HG03460 (cell line): Measurements from ENCODE around the gene NEO1.
A peak's percentile ranks its signal among the peaks of the same experiment; 100 is the strongest.

Experiments
- ATAC-seq: cut with Tn5 transposase; IDR thresholded peaks from one replicate; pipeline ENCODE4 v1.9.1; 2021; ENCODE audit not compliant: unreplicated experiment

NEO1 gene

GRCh38 chr15:73051807-73052652, at the start of gene NEO1:
Gene NEO1, plus strand, starts transcription at chr15:73052463. Its CDS starts 213 bp downstream, at chr15:73052676.
- ATAC-seq = peak; percentile 38

GRCh38 chr15:73004462-73004861, 47.8 kb upstream of the NEO1 start:
- no peak for ATAC-seq

GRCh38 chr15:73005032-73005431, 47.2 kb upstream of the NEO1 start:
- ATAC-seq = no peak

- ATAC-seq = no peak
These were observed 46.8 kb upstream of the NEO1 start for GRCh38 chr15:73005446-73005845.

GRCh38 chr15:73006523-73006922, 45.7 kb upstream of the NEO1 start:
- ATAC-seq = no peak

- no peak for ATAC-seq
These were observed 42.9 kb upstream of the NEO1 start for GRCh38 chr15:73009066-73010056.

- no peak for ATAC-seq
These were observed 41.8 kb upstream of the NEO1 start for GRCh38 chr15:73010154-73011152.

- ATAC-seq = no peak
These were observed 37.4 kb upstream of the NEO1 start for GRCh38 chr15:73014904-73015303.

GRCh38 chr15:73015493-73015892, 36.8 kb upstream of the NEO1 start:
- no peak for ATAC-seq

GRCh38 chr15:73017987-73018386, 34.3 kb upstream of the NEO1 start:
- ATAC-seq = no peak

GRCh38 chr15:73019154-73019553, 33.1 kb upstream of the NEO1 start:
- ATAC-seq = no peak

- no peak for ATAC-seq
These were observed 32.6 kb upstream of the NEO1 start for GRCh38 chr15:73019601-73020146.

GRCh38 chr15:73021139-73021621, 31.1 kb upstream of the NEO1 start:
- ATAC-seq = no peak

GRCh38 chr15:73022161-73022560, 30.1 kb upstream of the NEO1 start:
- no peak for ATAC-seq

- no peak for ATAC-seq
These were observed 29.2 kb upstream of the NEO1 start for GRCh38 chr15:73023071-73023470.

- ATAC-seq = no peak
These were observed 28.1 kb upstream of the NEO1 start for GRCh38 chr15:73024168-73024567.

GRCh38 chr15:73026511-73027054, 25.7 kb upstream of the NEO1 start:
- no peak for ATAC-seq

GRCh38 chr15:73028031-73028430, 24.2 kb upstream of the NEO1 start:
- no peak for ATAC-seq

- no peak for ATAC-seq
These were observed 23.3 kb upstream of the NEO1 start for GRCh38 chr15:73028831-73029451.
